Stimulated activated CD8-positive, alpha-beta memory T cell treated with anti-CD3 and anti-CD28 coated beads, Interleukin-12 subunit alpha, Interleukin-12 subunit beta, amount 100 ng/mL, for 24 hours (primary cell): ENCODE data around the gene BOK.

Experiments used
- DNase-seq: peaks from one replicate; pipeline ENCODE4 v3.0.0-alpha.2; 2020; ENCODE audit errors: extremely low read depth

Gene BOK

GRCh38 chr2:241598487-241598886 lies 39.9 kb downstream of the BOK start:
- no peak for DNase-seq

DNA sequence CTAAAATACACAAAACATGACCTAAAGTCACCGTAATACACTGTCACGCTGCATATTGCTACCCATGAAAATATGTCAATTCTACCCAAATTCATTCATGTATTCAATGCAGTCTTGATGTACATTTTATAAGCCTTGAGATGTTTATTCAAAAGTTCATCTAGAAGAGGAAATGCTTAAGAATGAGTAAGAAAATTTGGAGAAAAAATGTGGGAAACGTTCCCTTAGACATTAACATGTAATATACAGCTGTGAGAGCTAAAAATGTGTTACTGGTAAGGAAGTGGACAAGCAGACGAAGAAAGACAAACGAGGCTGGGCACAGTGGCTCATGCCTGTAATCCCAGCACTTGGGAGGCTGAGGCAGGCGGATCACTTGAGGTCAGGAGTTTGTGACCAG lies 41.1 kb downstream of the BOK start:
- no peak for DNase-seq

- no peak for DNase-seq
Observed at GRCh38 chr2:241601841-241602240, 43.3 kb downstream of the BOK start.

DNA sequence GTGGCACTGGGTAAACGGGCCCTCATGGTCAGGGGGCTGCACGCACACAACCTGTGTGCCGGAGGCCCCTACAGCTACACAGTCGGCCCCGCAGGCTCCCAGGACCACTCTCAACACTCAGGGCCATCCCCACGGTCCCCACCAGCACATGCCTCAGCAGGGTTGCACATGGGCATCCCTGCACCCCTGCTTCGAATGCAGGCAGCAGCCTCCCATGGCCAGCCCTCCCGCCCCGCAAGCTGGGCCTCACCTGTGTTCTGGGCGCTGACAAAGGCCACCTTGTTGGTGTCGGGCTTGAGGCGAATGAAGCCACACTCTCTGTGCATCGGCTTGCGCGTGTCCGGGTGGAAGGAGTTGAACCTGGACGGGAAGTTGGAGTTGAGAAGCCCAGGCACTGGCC lies 44.2 kb downstream of the BOK start:
- no peak for DNase-seq

DNA sequence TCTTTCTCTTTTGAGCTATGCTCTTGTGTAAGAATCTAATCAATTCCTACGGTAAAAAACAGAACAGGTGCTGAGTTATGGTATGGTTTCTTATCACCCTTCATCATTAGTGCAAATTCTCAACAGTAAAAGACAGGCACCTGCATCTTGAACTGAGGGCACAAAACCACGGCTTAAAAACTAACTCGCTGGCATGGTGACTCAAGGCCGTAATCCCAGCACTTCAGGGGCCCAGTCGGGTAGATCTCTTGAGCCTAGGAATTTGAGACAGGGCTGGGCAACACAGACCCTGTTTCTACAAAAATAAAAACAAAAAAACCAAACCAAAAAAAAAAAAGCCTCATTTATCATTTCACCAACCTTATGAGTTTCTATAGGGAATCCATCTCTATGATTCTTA lies 45.1 kb downstream of the BOK start:
- no peak for DNase-seq

DNA sequence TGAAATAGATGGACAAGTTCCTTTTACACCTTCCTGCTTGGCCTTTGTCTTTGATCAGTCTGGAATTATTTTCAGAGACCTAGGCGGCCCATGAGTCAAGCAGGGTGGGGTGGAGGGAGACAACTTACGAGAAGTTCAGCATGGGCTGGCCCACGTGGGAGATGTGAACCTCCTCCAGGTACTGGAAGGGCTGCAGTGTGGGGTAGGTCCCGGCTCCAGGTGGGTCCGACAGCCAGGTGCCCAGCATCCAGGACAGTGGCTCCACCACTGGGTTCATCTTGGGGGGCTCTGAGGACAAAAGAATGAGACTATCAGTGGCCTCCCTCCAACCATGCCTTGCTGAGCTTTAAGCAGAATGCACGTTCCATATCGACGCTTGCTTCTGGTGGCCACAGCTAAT lies 47.6 kb downstream of the BOK start:
- DNase-seq, result no peak

- DNase-seq, result no peak
Observed at GRCh38 chr2:241607162-241607885, 48.8 kb downstream of the BOK start.

DNA sequence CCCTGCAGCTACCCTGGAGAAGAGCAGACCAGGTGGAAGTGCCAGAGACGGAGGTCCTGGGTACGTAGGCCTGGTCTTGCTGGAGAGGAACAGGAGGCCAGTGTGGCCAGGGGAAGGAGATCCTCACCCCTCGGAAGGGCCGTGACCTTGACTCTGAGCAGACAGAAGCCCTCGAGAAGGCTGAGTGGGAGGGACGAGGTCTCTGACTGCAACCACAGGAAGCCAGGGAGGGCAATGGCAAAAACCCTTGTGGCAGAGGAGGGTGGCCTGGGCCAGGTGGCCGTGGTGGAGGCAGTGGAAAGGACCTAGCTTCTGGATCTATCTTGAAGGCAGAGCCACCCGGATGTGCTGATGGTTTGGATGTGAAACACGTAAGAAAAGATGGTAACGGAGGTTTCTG lies 50.3 kb downstream of the BOK start:
- no peak for DNase-seq

DNA sequence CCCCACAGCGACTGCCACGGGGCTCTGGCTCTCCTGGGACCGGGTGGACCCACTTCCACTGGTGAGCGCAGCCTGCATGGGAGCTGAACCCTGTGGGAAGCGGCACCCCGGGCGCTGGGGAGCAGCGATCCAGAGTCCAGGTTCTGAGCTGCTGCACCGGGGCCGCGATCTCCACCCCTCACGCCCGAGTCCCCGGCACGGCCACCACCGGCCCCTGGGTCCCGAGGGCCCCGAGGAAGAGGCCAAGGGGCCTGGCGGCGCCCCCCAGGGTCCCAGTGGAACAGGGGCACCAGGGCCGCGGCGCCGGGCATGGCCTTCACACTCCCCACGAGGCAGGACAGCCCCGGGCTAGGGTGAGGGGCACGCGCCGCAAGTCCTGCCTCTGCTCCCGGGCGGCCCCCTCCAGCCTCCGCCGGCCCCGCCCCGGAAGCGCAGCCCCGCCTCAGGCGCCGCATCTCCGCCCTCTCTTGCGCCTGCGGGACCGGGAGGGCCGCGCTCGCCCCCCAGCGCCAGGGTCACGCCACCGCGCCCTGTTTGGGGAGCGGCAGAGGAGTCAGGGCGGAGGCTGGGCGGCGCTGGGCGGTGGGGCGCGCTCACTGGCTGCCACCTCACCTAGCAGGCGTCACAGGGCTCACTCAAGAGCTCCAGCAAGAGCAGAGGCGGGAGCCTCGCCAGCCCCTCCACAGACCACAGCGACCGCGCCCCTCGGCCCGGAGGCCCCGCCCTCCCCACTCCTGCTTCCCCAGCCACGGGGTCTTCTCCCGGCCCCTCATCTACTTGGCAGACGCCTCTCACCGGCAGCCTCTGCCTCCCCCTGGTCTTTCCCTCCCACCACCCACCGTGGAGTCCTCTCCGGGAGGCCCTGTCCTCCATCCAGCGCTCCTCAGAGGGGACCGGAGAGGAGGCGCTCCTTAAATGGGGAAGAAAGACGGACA lies 51.6 kb downstream of the BOK start:
- peak; percentile 78 for DNase-seq

GRCh38 chr2:241611062-241611461 lies 52.5 kb downstream of the BOK start:
- DNase-seq, result no peak

DNA sequence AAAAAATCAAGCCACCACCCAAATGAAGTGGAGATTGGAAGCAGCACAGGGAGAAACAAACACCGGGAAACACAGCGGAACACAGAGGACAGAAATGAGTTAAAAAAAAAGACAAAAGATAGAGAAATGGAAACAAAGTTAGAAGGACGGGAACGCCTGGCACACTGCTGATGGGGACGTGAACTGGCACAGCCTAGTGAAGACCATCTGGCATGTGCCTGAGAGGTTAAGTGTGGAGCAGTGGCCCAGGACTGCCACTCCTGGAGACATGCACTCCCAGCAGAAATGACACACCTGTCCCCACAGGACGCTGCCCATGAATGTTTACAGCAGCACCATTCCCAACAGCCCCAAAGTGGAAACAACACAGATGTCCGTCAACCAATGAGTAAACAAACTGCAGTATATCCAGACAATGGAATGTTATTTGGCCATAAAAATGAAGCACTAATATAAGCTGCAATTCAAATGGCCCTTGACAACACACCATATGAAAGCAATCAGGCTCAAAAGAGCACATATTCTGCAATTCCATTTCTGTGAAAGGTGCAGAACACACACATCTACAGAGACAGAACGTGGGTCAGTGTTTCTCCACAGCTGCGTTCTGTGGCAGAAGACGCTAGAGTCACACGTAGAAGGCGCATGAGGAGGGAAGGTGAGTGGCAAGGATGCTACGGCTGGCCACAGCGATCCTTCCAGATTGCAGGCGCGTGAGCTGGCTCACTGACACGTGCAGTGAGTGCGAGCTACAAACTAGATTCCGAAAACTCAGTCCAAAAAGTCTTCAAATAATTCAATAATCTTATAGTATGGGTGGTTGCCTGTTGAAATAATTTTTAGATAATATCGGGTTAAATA lies 53.8 kb downstream of the BOK start:
- DNase-seq, result no peak

- DNase-seq, result no peak
Observed at GRCh38 chr2:241613017-241613780, 54.7 kb downstream of the BOK start.

DNA sequence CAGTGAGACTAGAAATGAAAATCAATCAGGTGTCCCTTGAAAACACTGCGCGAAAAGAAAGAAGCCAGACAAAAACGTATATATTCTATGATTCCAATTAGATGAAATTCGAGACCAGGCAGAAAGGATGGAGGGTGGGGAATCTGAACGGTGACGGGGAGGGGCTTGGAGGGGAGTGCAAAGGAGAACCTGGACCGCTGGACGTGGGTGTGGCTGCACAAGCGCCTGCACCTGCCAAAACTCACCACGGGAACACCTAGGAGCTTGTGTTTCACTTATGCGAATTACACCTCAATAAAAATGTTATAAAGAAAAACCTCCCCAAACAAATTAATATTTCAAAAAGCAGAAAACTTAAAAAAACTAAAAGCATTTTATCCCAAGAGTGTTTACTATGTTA lies 56.5 kb downstream of the BOK start:
- DNase-seq, result no peak

- no peak for DNase-seq
Observed at GRCh38 chr2:241615522-241616052, 57.0 kb downstream of the BOK start.

- no peak for DNase-seq
Observed at GRCh38 chr2:241616168-241617125, 57.9 kb downstream of the BOK start.

GRCh38 chr2:241617431-241618154 lies 59.0 kb downstream of the BOK start:
- DNase-seq, result no peak

- DNase-seq, result no peak
Observed at GRCh38 chr2:241618296-241618805, 59.8 kb downstream of the BOK start.

DNA sequence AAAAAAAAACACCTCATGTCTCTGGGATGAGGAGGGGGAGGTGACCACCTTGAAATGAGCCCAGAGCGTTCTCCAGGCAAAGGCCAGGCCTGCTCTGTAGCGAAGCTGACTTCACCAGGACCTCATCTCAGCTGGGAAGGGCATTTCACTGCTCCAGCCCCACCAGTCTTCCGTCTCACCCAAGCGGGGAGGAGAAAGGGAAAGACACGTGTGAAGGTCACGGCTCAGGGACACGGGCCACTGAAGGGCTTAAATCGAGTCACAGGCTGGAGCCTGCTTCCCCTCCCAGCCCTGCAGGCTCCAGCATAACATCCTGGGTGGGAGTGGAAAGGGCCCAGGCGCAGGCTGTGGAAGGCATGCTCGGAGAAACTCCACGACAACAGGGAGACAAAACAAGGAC lies 60.3 kb downstream of the BOK start:
- no peak for DNase-seq
